Chondrocyte (in vitro differentiated cells): ENCODE results near the gene FGF7. TPM values are rescaled to one million over a fixed set of nuclear protein-coding genes. Genes with fewer than 3 reads are reported as not detected.

Experiments used
- DNase-seq: peaks from one replicate; pipeline ENCODE4 v3.0.0; 2021; ENCODE audit warnings: mixed read lengths, low spot score
- H3K27ac Mint-ChIP-seq: one replicate; pipeline ENCODE4 v1.8.0; 2021; ENCODE audit warnings: mild to moderate bottlenecking, moderate library complexity, mixed read lengths; ENCODE audit not compliant: unreplicated experiment
- H3K27me3 Mint-ChIP-seq: 2 replicates; pipeline ENCODE4 v1.8.0; 2021; ENCODE audit warnings: low read depth, mixed read lengths
- H3K36me3 Mint-ChIP-seq: 2 replicates; pipeline ENCODE4 v1.8.0; 2021; ENCODE audit warnings: low read depth, mixed read lengths
- H3K4me1 Mint-ChIP-seq: 2 replicates; pipeline ENCODE4 v1.8.0; 2021; ENCODE audit warnings: low read depth, mild to moderate bottlenecking, mixed read lengths
- H3K4me3 Mint-ChIP-seq: one replicate; pipeline ENCODE4 v1.8.0; 2021; ENCODE audit warnings: mild to moderate bottlenecking, moderate library complexity, mixed read lengths; ENCODE audit not compliant: unreplicated experiment
- H3K9me3 Mint-ChIP-seq: 2 replicates; pipeline ENCODE4 v1.8.0; 2021; ENCODE audit warnings: low read depth, mixed read lengths
- total RNA-seq: library from RNA; stranded (reverse); gene quantifications from 3 replicates; pipeline ENCODE4 v1.2.1, GENCODE V29; 2021
- TF ChIP-seq, protein P1 (sequence below): fragments of 200-600 bp; sonication (generic); IDR thresholded peaks from 2 replicates; pipeline ENCODE4 v1.5.0; 2021; ENCODE audit warnings: antibody characterized with exemption, mild to moderate bottlenecking, moderate library complexity

Gene FGF7
- total RNA-seq, 1 donor from 2014 or later = not detected

DNA sequence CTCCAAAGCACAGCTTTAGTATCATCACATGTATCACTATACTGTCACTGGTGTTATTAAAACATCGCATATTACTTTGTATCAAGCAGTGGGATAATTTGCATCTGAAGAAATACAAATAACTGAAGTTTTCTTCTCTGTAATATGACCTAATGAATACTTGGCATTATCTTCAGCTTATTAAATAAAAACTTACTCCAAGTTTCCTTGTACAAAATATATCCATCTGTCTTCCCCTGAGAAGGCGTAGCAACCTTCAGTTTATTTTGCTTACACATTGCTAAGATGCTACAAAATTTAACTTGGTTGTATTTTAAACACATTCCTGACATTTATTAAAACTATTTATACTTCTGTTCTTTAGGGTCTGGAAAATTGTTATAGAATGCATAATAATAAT, 13.7 kb downstream of the FGF7 start:
- H3K36me3 Mint-ChIP-seq = no peaks in the 10 kb centered on the region
- no peak for DNase-seq
- peaks cover 2% of the 10 kb centered on the region for H3K9me3 Mint-ChIP-seq
- H3K4me3 Mint-ChIP-seq = no peak overlapping the region
- no peak overlapping the region for H3K27ac Mint-ChIP-seq
- H3K4me1 Mint-ChIP-seq = peaks cover 45% of the 10 kb centered on the region
- TF ChIP-seq, protein P1, sequence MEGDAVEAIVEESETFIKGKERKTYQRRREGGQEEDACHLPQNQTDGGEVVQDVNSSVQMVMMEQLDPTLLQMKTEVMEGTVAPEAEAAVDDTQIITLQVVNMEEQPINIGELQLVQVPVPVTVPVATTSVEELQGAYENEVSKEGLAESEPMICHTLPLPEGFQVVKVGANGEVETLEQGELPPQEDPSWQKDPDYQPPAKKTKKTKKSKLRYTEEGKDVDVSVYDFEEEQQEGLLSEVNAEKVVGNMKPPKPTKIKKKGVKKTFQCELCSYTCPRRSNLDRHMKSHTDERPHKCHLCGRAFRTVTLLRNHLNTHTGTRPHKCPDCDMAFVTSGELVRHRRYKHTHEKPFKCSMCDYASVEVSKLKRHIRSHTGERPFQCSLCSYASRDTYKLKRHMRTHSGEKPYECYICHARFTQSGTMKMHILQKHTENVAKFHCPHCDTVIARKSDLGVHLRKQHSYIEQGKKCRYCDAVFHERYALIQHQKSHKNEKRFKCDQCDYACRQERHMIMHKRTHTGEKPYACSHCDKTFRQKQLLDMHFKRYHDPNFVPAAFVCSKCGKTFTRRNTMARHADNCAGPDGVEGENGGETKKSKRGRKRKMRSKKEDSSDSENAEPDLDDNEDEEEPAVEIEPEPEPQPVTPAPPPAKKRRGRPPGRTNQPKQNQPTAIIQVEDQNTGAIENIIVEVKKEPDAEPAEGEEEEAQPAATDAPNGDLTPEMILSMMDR = no peak
- no peaks in the 10 kb centered on the region for H3K27me3 Mint-ChIP-seq

DNA sequence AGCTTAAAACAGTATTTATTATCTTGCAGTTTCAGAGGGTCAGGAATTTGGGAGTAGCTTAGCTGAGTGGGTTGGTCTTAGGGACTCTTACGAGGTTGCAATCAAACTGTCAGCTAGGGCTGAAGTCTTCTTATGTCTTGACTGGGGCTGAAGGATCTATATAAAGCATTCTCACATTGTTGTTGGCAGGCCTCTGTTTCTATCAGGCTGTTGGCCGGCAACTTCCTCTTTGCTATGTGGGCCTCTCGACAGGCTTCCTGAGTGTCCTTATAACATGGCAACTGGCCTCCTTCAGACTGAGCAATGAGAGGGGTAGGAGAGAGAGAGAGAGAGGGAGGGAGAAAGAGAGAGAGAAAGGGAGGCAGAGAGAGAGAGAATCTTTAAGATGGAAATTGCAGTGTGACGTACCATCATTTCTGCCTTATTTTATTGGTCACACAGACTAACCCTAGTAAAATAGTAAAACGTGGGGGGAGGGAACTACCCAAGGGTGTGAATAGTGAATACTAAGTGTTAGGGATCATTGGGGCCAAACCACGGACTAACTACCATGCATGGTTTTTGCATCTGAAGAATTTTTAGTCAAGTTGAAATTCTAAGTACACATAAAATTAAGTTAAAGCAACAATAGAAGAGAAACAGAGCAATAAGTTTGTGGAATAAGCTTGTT, 16.1 kb downstream of the FGF7 start:
- Mint-ChIP-seq H3K36me3 (no peaks in the 10 kb centered on the region), H3K9me3 (peaks cover 2% of the 10 kb centered on the region), H3K27ac (no peak overlapping the region), H3K4me3 (no peak overlapping the region), H3K27me3 (no peaks in the 10 kb centered on the region), H3K4me1 (peaks cover 45% of the 10 kb centered on the region)
- DNase-seq = no peak
- TF ChIP-seq, protein P1 = no peak

DNA sequence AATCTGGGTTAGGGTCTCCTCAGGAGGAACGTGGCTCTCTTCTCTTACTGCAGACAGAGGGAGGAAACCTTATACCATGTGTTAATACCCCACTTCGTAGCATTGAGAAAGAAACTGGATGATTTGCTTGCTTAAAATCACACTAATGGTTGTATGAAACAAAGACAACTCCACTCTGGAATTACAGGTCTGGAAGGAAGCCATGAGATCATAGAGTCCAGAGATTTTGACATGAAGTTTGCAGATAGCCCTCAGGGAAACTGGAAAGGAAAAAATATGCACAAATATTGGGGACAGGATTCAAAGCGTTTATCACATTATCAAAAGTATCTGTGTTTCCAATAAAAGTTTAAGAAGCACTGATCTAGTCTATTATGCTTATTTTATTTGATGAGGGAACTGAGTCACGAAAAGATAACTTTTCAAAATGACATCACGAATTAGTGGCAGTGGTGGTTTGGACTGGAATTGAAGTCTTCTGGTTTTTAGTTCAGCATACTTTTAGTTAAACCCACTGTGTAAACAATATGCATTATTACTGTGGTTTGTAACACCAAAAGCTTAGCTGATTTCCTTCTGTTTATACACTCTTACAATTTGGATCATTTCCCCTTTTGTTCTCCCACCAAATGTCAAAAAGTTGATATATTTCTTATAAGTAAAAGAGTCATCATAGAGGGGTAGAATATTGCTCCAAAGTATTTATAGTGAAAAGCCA, 16.8 kb downstream of the FGF7 start:
- no peak overlapping the region for H3K27ac Mint-ChIP-seq

DNA sequence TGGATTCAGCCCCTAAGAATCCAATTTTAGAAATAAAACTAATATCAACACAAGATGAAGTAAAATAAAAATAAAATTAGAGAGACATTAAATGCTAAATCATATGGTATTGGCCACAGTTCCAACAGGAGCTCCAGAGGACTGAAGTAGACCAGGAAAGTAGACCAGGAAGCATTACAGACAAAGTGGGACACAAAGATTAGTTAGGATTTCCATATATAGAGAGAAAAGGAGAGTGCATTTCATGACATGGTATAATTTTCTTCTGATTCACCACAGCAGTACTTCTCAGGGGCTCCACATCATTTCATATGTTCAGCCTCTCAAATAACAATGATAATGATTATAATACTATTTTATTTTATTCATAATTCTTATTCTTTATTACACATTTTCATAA, 18.3 kb downstream of the FGF7 start:
- TF ChIP-seq, protein P1 = no peak
- peaks cover 2% of the 10 kb centered on the region for H3K9me3 Mint-ChIP-seq
- H3K4me3 Mint-ChIP-seq = no peak overlapping the region
- no peak overlapping the region for H3K27ac Mint-ChIP-seq
- H3K36me3 Mint-ChIP-seq = no peaks in the 10 kb centered on the region
- DNase-seq = no peak
- no peaks in the 10 kb centered on the region for H3K27me3 Mint-ChIP-seq
- H3K4me1 Mint-ChIP-seq = peaks cover 35% of the 10 kb centered on the region

More for the DNA sequence above, 16.8 kb downstream of the FGF7 start:
- H3K36me3 Mint-ChIP-seq = no peaks in the 10 kb centered on the region
- H3K4me1 Mint-ChIP-seq = peaks cover 45% of the 10 kb centered on the region
- DNase-seq = no peak
- peaks cover 2% of the 10 kb centered on the region for H3K9me3 Mint-ChIP-seq
- no peak overlapping the region for H3K4me3 Mint-ChIP-seq
- TF ChIP-seq, protein P1 = no peak
- no peaks in the 10 kb centered on the region for H3K27me3 Mint-ChIP-seq

DNA sequence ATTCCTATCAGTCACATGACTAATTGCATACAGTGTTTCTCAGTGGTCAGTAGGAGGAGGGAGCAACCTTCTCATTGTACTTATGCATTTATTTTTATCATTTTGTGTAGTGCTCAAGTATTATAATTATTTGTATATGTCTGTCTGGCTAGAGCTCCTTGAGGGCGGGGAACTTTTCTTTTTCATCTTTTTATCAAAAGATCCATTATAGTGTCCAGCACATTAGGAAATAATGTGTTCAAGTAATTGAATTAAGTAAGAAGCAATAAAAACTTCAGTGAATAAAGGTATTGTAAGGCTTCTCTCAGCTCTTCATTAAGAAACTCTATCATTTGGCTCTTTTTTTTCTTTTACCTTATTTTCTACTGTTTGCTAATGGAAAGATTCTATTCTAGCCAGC, 18.8 kb downstream of the FGF7 start:
- DNase-seq = no peak
- Mint-ChIP-seq H3K4me1 (peaks cover 30% of the 10 kb centered on the region), H3K36me3 (no peaks in the 10 kb centered on the region)

More for the DNA sequence above, 18.8 kb downstream of the FGF7 start:
- TF ChIP-seq, protein P1 = no peak
- Mint-ChIP-seq H3K4me3 (no peak overlapping the region), H3K9me3 (peaks cover 2% of the 10 kb centered on the region), H3K27me3 (no peaks in the 10 kb centered on the region), H3K27ac (no peak overlapping the region)
